ENCODE measurements around the gene ZC3H13.
"Not testable (repeated sequence)": the region's sequence is repeated elsewhere in the genome, so short reads cannot be mapped to it uniquely, and the experiment has no call there.

The ZC3H13 gene

GRCh38 chr13:46006688-46007452 lies 45.7 kb downstream of the ZC3H13 start:
- no peak for DNase-seq

GRCh38 chr13:46004491-46004890 lies 48.1 kb downstream of the ZC3H13 start:
- no peak for DNase-seq

DNA sequence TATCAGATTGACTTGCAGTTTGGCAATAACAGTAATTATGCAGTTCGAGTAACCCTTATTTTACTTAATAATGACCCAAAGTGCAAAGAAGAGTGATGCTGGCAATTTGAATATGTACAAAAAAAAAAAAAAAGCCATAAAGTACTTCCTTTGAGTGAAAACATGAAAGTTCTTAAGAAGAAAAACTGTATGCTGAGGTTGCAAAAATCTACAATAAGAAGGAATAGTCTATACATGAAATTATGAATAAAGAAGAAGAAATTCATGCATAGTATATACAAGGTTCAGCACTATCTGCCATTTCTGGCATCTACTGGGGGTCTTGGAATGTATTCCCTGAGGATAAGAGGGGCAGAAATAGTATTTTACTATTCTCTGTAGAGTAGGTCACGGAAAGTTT lies 55.9 kb downstream of the ZC3H13 start:
- no peak for DNase-seq

GRCh38 chr13:45995245-45995644 lies 57.3 kb downstream of the ZC3H13 start:
- DNase-seq, result no peak

DNA sequence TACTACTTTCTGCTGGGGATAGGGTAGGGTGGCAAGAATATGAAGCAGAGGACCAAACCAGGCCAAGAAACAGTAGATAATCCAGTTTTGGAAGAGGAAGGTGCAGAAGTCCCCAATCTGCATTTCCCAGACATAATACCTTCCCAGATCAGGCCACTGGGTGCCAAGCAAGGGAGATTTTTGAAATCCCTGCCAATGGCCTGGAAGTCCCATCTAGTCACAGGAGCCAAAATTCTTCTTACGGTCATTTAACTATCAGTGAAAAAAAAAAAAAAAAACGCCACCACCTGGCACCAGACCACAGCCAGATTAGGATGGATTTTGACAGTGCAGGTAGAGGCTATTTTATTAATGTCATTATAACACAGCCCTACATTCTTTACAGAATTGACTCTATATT lies 57.8 kb downstream of the ZC3H13 start:
- no peak for DNase-seq

DNA sequence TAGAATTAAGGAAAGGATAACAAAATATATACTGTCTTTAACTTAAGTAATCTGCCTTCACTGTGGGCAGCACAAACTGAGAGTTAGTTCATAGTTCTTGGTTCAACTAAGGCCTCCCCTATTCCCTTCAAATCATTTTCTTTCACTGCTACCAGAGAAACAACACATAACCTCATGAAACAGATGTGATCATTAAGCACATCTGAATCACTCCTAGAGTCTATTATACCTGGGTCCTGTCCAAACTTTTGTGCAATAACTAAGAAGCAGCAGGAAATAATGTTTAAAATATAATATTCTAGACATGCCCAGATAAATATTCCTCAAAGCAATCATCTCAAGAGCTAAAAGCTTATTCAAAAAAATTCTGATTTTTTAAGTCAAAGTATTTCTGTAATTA lies 62.9 kb downstream of the ZC3H13 start:
- DNase-seq, result no peak

DNA sequence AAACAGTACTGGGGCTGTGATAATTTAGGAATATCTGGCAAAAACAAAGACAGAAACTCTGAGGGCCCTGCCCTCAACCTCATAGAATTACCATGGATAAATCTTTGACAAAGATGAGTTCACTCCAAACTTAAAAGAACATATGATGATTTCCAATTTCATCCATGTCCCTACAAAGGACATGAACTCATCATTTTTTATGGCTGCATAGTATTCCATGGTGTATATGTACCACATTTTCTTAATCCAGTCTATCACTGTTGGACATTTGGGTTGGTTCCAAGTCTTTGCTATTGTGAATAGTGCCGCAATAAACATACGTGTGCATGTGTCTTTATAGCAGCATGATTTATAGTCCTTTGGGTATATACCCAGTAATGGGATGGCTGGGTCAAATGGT lies 71.4 kb downstream of the ZC3H13 start:
- DNase-seq, result not testable (repeated sequence)

- no peak for DNase-seq
These were observed 77.2 kb downstream of the ZC3H13 start for GRCh38 chr13:45975337-45975736.

DNA sequence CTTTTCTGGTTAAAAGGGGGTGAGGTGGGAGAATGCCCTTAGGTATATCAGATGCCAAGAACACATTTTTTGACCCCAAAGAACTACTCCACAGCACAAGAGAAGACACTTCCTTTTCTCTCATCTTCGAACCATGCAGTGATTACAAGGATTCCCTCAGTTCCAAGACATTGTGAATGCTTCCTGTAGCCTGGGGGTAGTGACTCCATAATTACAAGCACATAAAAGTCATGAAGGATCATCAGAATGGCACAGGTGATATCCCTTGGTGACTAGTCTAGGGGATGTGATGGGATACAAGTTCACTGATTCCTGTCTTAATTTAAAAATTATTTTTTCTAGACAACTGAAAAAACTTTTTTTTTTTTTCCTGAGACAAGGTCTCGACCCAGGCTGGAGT lies 78.0 kb downstream of the ZC3H13 start:
- no peak for DNase-seq

DNA sequence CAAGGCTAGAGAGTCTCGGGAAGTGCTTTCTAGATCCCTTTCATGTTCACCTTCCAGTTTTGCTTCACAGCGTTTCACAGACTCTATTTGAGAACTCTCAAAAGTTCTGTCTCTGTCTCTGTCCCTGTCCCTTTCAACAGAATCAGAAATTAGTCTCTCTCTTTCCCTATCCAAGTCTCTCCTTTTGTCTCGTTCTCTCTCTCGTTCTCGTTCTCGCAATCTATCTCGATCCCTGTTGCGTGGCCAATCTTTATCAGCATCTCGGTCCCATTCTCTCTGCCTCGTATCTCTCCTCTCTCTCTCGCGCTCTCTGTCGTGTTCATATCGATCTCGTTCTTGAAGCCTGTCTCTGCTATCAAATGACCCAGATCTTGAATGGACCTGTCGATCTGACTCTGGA lies 85.0 kb downstream of the ZC3H13 start:
- DNase-seq, result no peak

DNA sequence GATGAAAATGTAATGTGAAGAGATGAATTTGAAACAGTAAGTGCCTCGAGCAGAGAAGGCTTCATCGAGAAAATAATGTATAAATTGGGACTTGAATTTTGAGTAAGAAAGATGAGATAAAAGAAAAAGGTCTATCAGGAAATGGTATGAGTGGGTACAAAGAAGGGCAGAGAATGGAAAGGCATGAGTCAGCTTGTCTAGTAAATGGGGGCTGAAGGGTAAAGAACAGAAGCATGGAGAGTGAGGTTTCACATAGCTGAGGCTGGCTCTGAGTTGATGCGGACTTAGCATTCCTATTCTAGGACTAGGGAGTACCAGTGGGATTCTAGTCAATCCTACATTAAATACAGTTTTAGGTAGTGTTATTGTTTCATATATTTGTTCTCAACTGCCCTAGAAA lies 85.8 kb downstream of the ZC3H13 start:
- DNase-seq, result no peak

GRCh38 chr13:45961468-45961867 lies 91.1 kb downstream of the ZC3H13 start:
- DNase-seq, result no peak

DNA sequence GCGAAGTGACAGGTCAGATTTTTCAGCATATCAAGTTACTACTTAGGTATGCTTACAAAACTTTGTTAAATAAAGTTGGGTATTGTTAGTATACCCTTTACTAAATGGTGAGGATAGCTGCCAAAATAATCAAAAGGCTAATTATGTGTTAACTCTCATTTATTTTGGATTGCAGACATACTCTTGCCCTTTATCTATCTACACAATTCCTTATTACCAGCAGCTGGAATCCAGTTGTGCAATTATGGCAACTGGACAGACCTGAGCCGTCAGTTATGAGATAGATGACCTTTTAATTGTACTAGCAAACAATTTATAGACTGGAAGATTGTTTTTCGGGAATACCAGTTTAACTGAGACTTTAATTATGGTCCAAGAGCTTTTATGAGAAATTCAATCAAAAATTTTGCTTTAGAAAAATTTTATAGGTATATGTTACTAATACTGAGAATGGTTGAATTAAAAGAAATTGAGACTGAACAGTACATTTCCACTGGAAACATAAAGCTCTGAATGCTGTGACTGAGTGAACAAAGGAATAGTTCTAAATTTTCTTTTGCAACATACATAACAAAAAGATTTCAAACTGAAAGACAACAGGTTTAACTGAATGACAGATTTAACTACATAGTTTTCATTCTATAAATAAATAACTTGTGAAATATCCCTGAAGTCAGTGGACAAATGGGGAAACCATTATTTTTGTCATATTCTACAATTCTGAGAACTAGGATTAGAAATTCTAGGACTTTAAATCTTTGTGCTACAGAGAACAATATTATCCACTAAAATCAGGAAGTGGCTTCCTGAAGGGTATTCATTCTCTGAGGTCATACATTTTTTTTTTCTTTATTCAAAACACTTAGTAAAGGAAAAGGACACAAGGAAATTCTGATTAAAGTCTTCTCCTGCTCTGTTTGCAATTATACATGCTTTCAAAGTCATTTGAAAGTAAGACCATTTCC lies 97.4 kb downstream of the ZC3H13 start:
- no peak for DNase-seq

GRCh38 chr13:45953082-45953481 lies 99.5 kb downstream of the ZC3H13 start:
- no peak for DNase-seq

GRCh38 chr13:45951724-45952123 lies 100.8 kb downstream of the ZC3H13 start:
- no peak for DNase-seq

DNA sequence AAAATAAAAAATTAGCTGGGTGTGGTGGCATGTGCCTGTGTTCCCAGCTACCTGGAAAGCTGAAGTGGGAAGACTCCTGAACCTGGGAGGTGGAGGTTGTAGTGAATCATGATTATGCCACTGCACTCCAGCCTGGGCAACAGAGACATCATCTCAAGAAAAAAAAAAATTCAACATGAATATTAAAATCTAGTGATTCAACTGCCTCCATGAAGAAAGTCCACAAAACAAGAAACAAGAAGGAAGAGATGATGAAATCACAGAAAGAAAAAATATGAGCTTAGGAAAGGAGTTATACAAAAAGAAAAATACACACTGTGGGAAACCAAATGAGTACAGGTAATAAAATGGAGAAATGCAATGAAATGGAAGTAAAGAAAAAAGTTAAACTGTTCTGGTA lies 101.4 kb downstream of the ZC3H13 start:
- no peak for DNase-seq

- DNase-seq, result no peak
These were observed 102.1 kb downstream of the ZC3H13 start for GRCh38 chr13:45950386-45951000.

DNA sequence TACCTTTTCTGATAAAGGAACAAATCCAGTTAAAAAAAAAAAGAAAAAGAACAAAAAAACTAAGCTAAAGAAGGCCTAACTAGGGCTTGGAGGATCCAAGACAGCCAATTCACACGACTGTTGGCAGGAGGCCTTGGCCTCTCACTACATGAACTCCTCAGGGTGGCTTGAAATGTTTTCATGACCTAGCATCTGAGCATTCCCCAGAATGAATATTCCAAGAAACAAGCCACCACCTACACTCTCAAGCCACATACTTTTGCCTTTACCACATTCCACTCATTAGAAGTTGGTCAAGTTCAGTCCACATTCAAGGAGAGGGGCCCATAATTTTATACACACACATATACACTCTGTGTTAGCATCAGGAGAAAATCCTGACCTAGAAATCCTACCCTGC lies 103.4 kb downstream of the ZC3H13 start:
- no peak for DNase-seq

DNA sequence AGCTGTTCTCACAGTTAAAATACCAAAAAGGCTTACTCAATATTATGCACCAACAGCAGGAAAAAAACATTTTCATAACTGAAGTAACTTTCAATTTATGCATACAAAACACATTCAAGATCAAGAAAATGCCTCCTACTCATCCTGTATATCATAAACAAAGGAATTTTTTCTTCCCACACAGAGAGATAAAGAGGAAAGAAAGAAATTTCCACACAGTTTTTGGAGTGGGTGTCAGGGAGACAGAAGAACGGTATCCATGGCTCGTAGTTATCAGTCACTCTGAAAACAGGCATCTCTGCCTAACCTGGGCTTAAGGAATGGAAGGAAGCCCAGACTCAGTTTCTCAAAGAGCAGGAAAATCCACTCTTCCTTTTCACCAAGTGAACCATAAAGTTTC lies 108.6 kb downstream of the ZC3H13 start:
- no peak for DNase-seq

GRCh38 chr13:45943120-45943519 lies 109.4 kb downstream of the ZC3H13 start:
- no peak for DNase-seq

- DNase-seq, result no peak
These were observed 111.3 kb downstream of the ZC3H13 start for GRCh38 chr13:45941261-45941660.

DNA sequence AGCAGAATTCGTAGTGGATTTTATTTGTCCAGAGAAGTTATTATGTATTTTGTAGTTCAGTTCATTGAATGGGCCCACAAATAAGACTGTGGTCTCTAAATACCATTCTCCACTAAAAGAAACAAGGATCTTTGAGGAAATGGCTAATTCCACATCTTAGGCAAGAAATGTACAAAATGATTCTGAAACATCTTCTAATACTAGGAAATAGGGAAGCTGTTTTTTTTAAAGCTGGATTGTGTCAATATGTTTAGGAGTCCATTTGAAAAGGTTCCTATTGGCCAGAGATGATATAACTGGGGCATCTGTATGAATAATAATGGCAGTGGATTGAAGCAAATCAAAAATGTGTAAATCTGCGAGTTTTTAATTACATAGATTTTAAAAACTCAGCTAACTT lies 112.5 kb downstream of the ZC3H13 start:
- no peak for DNase-seq

- no peak for DNase-seq
These were observed 115.9 kb downstream of the ZC3H13 start for GRCh38 chr13:45936621-45937020.

- DNase-seq, result no peak
These were observed 118.3 kb downstream of the ZC3H13 start for GRCh38 chr13:45934283-45934682.
